GM08714 (cell line): ENCODE data around the gene NR3C1.
A peak's percentile ranks its signal among the peaks of the same experiment; 100 is the strongest.

Experiments
- H3K4me3 ChIP-seq: fragments of 200-500 bp; sonication (Bioruptor generic); 2 replicates; pipeline ENCODE4 v1.5.1; 2014; ENCODE audit warnings: mild to moderate bottlenecking, low read length, inconsistent platforms
- ZNF274 ChIP-seq: IDR thresholded peaks from 2 replicates; pipeline ENCODE4 v1.6.1; 2012; ENCODE audit warnings: mild to moderate bottlenecking, low read depth, low read length

The NR3C1 gene

DNA sequence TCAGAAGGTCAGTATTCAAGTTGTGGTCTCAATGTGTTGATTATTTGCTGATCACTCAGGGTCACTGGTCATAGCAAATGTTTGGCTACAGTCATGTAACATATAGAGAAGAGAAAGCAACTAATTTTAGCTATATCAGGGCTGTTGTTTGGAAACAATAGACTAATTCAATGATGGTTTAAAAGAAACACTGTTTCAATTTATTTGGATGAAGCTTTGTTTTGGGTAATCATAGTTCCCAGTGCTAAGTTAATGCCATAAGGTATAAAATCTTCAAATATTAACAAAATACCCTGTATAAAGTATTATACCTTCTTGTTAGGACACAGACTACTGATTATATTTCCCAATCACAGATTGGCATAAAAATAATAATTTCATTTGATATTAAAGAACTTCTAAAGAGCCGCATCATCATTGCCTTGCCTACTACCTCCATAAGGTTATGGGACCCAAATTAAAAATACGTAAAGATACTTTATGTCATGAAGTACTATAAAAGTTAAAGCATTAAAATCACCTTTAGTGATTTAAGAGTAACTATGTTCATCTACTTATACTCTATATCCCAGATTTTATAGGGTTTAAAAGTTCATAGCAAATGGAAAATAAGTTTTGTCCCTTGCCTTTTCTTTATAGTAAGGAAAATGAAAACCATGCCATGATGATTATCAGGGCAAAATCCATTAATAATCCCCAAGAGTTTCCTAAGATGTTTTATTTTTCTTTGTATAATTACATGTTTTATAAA lies 6.0 kb downstream of the NR3C1 start:
- TF ChIP-seq ZNF274 = no peak
- H3K4me3 ChIP-seq = peak overlapping the region; percentile 98; the same call in 1 of the 2 replicates

DNA sequence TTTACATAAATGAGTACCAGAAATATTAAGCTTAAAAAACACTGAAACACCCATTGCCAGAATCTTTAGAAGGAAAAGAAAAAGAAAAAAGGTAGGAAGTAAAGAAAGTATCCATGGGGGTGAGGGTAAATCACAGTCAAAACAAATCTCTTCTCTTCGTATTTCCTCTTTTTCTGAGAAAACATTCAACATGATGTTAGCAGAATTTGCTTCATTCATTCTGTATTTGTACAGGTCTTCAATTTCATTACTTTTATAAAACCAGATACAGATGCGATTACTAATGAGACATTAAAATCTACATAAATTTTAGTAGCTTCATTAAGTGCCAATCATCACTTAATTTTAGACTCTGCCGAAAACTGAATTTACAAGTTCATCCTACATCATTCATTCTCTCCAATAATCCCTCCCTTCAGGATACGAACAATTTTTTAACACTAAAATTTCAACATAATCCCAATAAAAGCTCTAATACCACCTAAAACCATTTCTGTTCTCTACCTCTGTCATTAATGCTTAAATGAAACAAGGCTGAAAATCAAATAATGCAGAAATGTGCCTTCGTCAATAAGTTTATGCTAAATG lies 7.0 kb downstream of the NR3C1 start:
- no peak for TF ChIP-seq ZNF274
- peak overlapping the region; percentile 98; the same call in 1 of the 2 replicates for H3K4me3 ChIP-seq

- peak overlapping the region; percentile 98; the same call in 1 of the 2 replicates for H3K4me3 ChIP-seq
Measured at GRCh38 chr5:143395638-143396352, 7.7 kb downstream of the NR3C1 start.

GRCh38 chr5:143393524-143393923 lies 10.0 kb downstream of the NR3C1 start:
- TF ChIP-seq ZNF274 = no peak
- H3K4me3 ChIP-seq = no peak overlapping the region; the same call in 1 of the 2 replicates

More at GRCh38 chr5:143395638-143396352, 7.7 kb downstream of the NR3C1 start:
- TF ChIP-seq ZNF274 = no peak

DNA sequence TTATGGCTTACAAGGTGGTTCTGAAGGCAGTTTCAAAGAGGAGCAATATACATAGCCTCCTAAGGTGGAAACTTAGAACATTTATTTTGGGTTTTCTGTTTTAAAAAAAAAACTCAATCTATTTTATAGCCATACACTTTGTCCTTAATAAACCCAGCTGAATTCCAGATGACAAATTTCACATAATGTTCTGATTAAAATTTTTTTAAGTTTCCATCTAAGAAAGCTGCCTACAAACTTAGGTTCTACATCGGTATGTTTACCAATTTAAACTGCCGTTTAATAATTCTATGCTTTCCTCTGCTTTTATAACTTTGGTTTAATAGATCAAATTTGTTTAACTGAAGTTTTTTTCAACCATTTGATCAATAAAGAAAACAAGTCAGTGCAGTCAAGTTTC lies 12.5 kb downstream of the NR3C1 start:
- no peak for TF ChIP-seq ZNF274
- H3K4me3 ChIP-seq = no peak overlapping the region

DNA sequence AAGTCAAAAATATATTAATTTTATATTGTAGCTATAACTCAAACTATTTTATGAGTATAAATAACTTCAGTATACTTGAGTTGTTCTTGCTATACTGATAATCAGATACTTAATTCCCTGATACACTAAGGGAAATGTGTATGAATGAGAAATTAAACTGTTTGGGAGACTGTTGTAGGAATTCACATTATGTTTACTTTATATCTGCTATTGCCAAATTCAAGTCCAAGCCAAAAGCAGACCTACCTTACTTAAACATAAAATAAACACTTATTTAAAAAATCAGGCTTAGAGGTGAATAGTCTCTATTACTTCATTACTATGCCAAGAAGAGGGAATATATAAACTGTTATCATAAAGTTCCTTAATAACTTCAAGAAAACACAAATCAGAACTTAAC lies 13.2 kb downstream of the NR3C1 start:
- TF ChIP-seq ZNF274 = no peak
- H3K4me3 ChIP-seq = no peak overlapping the region

GRCh38 chr5:143386725-143387124 lies 16.8 kb downstream of the NR3C1 start:
- no peak for TF ChIP-seq ZNF274
- no peak overlapping the region for H3K4me3 ChIP-seq

DNA sequence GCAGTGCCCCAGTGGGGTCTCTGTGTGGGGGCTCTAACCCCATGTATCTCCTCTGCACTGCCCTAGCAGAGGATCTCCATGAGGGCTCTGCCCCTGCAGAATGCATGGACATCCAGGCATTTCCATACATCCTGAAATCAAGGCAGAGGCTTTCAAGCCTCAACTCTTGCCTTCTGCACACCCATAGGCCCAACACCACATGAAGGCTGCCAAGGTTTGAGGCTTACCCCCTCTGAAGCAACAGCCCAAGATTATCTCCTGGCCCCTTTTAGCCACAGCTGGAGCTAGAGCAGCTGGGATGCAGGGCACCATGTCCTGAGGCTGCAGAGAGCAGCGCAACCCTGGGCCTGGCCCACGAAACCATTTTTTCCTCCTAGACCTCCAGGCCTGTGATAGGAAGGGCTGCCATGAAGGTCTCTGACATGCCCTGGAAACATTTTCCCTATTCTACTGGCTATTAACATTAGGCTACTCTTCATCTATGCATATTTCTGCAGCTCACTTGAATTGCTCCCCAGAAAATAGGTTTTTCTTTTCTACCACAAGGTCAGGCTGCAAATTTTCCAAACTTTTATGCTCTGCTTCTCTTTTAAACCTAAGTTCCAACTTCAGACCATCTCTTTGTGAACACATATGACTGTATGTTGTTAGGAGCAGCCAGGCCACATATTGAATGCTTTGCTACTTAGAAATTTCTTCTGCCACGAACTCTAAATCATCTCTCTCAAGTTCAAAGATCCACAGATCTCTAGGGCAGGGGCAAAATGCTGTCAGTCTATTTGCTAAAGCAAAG lies 18.4 kb downstream of the NR3C1 start:
- no peak overlapping the region for H3K4me3 ChIP-seq
- TF ChIP-seq ZNF274 = no peak

- TF ChIP-seq ZNF274 = no peak
- no peak overlapping the region for H3K4me3 ChIP-seq
Measured at GRCh38 chr5:143383988-143384387, 19.5 kb downstream of the NR3C1 start.

DNA sequence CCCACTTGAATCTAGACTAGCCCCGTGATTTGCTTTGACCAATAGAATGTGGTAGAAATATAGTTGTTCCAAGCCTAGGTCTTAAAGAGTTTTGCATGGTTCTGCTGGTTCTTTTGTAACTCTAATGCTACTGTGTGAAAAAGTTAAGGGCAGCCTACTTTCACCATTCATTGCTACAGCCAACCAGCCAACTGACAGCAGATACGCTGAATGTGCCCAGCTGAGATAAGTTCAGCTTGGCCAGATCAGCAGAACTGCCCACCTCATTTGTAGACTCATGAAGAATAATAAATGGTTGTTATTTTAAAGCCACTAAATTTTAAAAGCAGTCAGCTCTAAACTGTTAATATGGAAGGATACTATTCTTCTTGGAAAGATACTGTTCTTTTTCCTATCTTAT lies 23.9 kb downstream of the NR3C1 start:
- no peak for TF ChIP-seq ZNF274
- no peak overlapping the region for H3K4me3 ChIP-seq

GRCh38 chr5:143376911-143377813 lies 26.3 kb downstream of the NR3C1 start:
- no peak for TF ChIP-seq ZNF274
- no peak overlapping the region for H3K4me3 ChIP-seq

DNA sequence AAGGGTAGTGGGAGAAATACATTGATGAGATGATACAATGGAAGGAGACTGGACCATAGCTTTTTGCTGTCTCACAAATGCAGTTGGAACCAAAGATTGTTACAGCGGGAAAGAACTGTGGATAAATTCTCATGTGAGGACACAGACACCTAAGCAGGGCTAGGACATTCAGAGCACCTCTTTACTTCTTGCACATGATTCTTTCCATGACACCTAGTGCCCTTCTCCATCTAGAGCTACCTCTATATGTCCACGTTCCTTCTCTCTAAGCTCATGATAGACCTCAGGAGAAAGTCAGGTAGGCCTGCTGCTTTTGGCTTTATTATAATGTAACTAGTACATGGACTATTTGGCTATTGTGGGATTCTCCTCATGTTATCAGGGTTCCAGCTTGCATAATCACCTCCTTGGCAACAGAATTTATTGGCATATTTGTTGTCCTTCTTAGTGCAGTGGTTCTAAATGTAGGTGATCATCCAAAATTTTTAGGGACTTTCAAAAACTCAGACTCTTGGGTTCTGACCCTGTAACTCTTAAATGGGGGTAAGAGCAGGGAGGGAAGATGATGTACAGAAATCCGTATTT lies 27.2 kb downstream of the NR3C1 start:
- TF ChIP-seq ZNF274 = no peak
- H3K4me3 ChIP-seq = no peak overlapping the region
